OCI-LY7 (cell line): ENCODE data around the gene RHBDD3. TPM values are rescaled to one million over a fixed set of nuclear protein-coding genes. Genes with fewer than 3 reads are reported as not detected.

Experiments
- BruUV-seq: library from RNA; stranded (reverse); fragments of 400-500 nt; replicated peaks from 2 replicates; lab custom pipeline; 2021; lab: Mats Ljungman, UMichigan
- CTCF ChIA-PET: fragments of 300-600 bp; sonication (Branson Sonifier 250); formaldehyde crosslinking; loops from one replicate; lab custom pipeline; 2022; ENCODE audit warnings: antibody characterized with exemption; ENCODE audit not compliant: unreplicated experiment; lab: Charles Lee
- POLR2A ChIA-PET: fragments of 300-600 bp; sonication (Branson Sonifier 250); formaldehyde crosslinking; loops from one replicate; lab custom pipeline; 2022; ENCODE audit warnings: antibody characterized with exemption; lab: Charles Lee
- DNase-seq: peaks from one replicate; pipeline ENCODE4 v3.0.0-alpha.2; 2015; ENCODE audit warnings: low spot score
- H2AFZ ChIP-seq: fragments of 200-600 bp; sonication (generic), shearing (Covaris generic); 2 replicates; pipeline ENCODE4 v1.6.1; 2014; ENCODE audit warnings: mild to moderate bottlenecking, antibody characterized with exemption, low read length, moderate library complexity
- H3K27ac ChIP-seq: fragments of 200-600 bp; sonication (generic); 2 replicates; pipeline ENCODE4 v1.5.1; 2014; ENCODE audit warnings: mixed run types, low read depth, mild to moderate bottlenecking, moderate library complexity, low read length, inconsistent platforms; ENCODE audit not compliant: poor library complexity, severe bottlenecking
- H3K36me3 ChIP-seq: fragments of 200-600 bp; sonication (generic); 2 replicates; pipeline ENCODE4 v1.6.1; 2014; ENCODE audit warnings: mild to moderate bottlenecking, antibody characterized with exemption, low read length, moderate library complexity, mixed read lengths; ENCODE audit not compliant: insufficient read depth
- H3K4me1 ChIP-seq: fragments of 200-600 bp; sonication (generic); 2 replicates; pipeline ENCODE4 v1.5.1; 2014; ENCODE audit warnings: mild to moderate bottlenecking, low read length; ENCODE audit not compliant: insufficient read depth, poor library complexity, severe bottlenecking
- H3K4me2 ChIP-seq: fragments of 200-600 bp; sonication (generic); 2 replicates; pipeline ENCODE4 v1.6.1; 2014; ENCODE audit warnings: mild to moderate bottlenecking, low read length
- H3K4me3 ChIP-seq: fragments of 200-600 bp; sonication (generic); 2 replicates; pipeline ENCODE4 v1.5.1; 2014; ENCODE audit warnings: mild to moderate bottlenecking, low read depth, low read length; ENCODE audit not compliant: poor library complexity, severe bottlenecking
- H3K79me2 ChIP-seq: fragments of 200-600 bp; sonication (generic); 2 replicates; pipeline ENCODE4 v1.6.1; 2016; ENCODE audit warnings: low read depth, mild to moderate bottlenecking, low read length, moderate library complexity, mixed read lengths; ENCODE audit not compliant: insufficient read depth
- H3K9me2 ChIP-seq: fragments of 200-600 bp; sonication (generic); 2 replicates; pipeline ENCODE4 v1.6.1; 2016; ENCODE audit warnings: mild to moderate bottlenecking, low read length, mixed read lengths; ENCODE audit not compliant: insufficient read depth
- H3K9me3 ChIP-seq: fragments of 200-600 bp; sonication (generic); 2 replicates; pipeline ENCODE4 v1.6.1; 2014; ENCODE audit warnings: mild to moderate bottlenecking, mixed run types, low read length, mixed read lengths
- H4K20me1 ChIP-seq: fragments of 200-600 bp; sonication (generic); 2 replicates; pipeline ENCODE4 v1.6.1; 2014; ENCODE audit warnings: mild to moderate bottlenecking, antibody characterized with exemption, low read length, moderate library complexity, mixed read lengths; ENCODE audit not compliant: insufficient read depth
- EZH2phosphoT487 ChIP-seq: fragments of 200-600 bp; sonication (generic); IDR thresholded peaks from 2 replicates; pipeline ENCODE4 v1.6.1; 2018; ENCODE audit warnings: low read depth, borderline replicate concordance, mild to moderate bottlenecking, mixed run types, antibody characterized with exemption, low read length, moderate library complexity, mixed read lengths
- intact Hi-C: fragments of 100-400 bp; cut with micrococcal nuclease; formaldehyde crosslinking; loops from one replicate; pipeline ENCODE4 v1.10.0; 2022; ENCODE audit not compliant: unreplicated experiment
- total RNA-seq, 2 experiments: library from RNA; depleted of rRNA in 1 of 2; stranded (reverse); fragments of >200 nt in 1 of 2; shearing (Covaris generic) in 1 of 2; gene quantifications; 2 replicates each; pipeline ENCODE4 v1.2.3, GENCODE V29; 2014 to 2022
- TF ChIP-seq, protein P1 (sequence below): fragments of 200-600 bp; sonication (generic); conservative IDR thresholded peaks from 2 replicates; pipeline ENCODE4 v1.5.1; 2014; ENCODE audit warnings: mild to moderate bottlenecking, antibody characterized with exemption, low read length, moderate library complexity, mixed read lengths

Gene RHBDD3
- total RNA-seq, 2 experiments from 2014 or later, result 39.2 to 44.5 TPM

DNA sequence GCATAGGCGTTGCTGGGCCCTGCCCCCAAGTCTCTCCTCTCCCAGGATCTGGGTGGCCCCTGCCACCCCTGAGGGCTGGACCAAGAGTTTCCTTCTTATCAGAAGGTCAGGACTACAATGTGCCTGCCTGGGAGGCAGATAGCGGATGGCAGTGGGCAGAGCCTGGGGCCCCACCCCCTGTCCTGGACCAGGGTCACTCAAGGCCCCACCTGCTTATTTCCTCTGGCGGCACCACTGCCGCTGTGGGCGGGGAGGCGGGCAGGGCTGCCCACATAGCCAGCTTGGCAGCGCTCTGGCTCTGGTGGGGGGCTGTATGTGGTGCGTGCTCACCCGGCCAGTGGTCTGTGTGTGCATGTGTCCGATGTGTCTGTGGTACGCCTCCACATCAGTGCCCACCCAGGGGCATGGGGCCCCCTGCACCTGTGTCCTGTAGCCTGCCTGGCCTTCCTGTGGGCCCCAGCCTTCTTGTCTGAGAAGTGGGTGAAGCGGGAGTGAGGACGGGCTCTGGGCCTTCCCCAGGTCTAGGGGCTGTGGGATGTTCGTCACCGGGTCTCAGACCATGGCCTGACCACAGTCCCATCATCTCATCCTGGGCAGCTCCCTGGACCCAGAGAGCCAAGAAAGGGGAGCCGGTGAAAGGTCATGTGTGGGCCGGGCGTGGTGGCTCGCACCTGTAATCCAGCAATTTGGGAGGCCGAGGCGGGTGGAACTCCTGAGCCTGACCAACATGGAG lies 41.7 kb upstream of the RHBDD3 start:
- no peak overlapping the region for H3K4me3 ChIP-seq
- ChIA-PET CTCF (no interaction called here), POLR2A (no interaction called here)
- H3K9me3 ChIP-seq, result no peaks in the 10 kb centered on the region
- no peaks in the 10 kb centered on the region for H4K20me1 ChIP-seq
- DNase-seq, result no peak
- H2AFZ ChIP-seq, result no peak overlapping the region
- no peak for TF ChIP-seq EZH2phosphoT487
- TF ChIP-seq, protein P1, sequence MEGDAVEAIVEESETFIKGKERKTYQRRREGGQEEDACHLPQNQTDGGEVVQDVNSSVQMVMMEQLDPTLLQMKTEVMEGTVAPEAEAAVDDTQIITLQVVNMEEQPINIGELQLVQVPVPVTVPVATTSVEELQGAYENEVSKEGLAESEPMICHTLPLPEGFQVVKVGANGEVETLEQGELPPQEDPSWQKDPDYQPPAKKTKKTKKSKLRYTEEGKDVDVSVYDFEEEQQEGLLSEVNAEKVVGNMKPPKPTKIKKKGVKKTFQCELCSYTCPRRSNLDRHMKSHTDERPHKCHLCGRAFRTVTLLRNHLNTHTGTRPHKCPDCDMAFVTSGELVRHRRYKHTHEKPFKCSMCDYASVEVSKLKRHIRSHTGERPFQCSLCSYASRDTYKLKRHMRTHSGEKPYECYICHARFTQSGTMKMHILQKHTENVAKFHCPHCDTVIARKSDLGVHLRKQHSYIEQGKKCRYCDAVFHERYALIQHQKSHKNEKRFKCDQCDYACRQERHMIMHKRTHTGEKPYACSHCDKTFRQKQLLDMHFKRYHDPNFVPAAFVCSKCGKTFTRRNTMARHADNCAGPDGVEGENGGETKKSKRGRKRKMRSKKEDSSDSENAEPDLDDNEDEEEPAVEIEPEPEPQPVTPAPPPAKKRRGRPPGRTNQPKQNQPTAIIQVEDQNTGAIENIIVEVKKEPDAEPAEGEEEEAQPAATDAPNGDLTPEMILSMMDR, result no peak
- H3K79me2 ChIP-seq, result no peaks in the 10 kb centered on the region
- H3K4me2 ChIP-seq, result no peak overlapping the region
- intact Hi-C loops, result loop anchor here (10.0 kb wide), 1 partner anchor 215 kb away; no protein-coding TSS in a partner anchor
- H3K4me1 ChIP-seq, result peaks cover 8% of the 10 kb centered on the region
- peaks cover 4% of the 10 kb centered on the region; the same call in 1 of the 2 replicates for H3K36me3 ChIP-seq
- H3K9me2 ChIP-seq, result no peaks in the 10 kb centered on the region
- BruUV-seq, result no TSS peak
- no peak overlapping the region for H3K27ac ChIP-seq

- no peak overlapping the region for H3K27ac ChIP-seq
- TF ChIP-seq, protein P1, result no peak
- H4K20me1 ChIP-seq, result no peaks in the 10 kb centered on the region
- H3K4me1 ChIP-seq, result peaks cover 8% of the 10 kb centered on the region
- no peaks in the 10 kb centered on the region for H3K79me2 ChIP-seq
- no peak overlapping the region for H3K4me3 ChIP-seq
- CTCF ChIA-PET, result no interaction called here
- no TSS peak for BruUV-seq
- no peak for DNase-seq
- intact Hi-C loops, result loop anchor here (10.0 kb wide), 1 partner anchor 216 kb away; no protein-coding TSS in a partner anchor
- no peaks in the 10 kb centered on the region for H3K9me3 ChIP-seq
- H2AFZ ChIP-seq, result no peak overlapping the region
- H3K4me2 ChIP-seq, result no peak overlapping the region
- POLR2A ChIA-PET, result no interaction called here
- H3K36me3 ChIP-seq, result peaks cover 4% of the 10 kb centered on the region; the same call in 1 of the 2 replicates
- no peaks in the 10 kb centered on the region for H3K9me2 ChIP-seq
Observed at GRCh38 chr22:29308791-29309262, 41.0 kb upstream of the RHBDD3 start.
